Measurements from ENCODE around the gene TENM4.

TENM4 gene

GRCh38 chr11:79440571-79441460 is at the start of gene TENM4:
TENM4 (minus strand) TSS chr11:79441030; CDS start chr11:79069944, 371,086 bp downstream.
- no peak for DNase-seq (ENCODE audit: low read depth in 2 of 2)

GRCh38 chr11:79488286-79488685 is 47.5 kb upstream of the TENM4 start:
- no peak for DNase-seq (ENCODE audit: low read depth in 2 of 2)

GRCh38 chr11:79487412-79487811 is 46.6 kb upstream of the TENM4 start:
- no peak for DNase-seq (ENCODE audit: low read depth in 2 of 2)

GRCh38 chr11:79486242-79486984 is 45.6 kb upstream of the TENM4 start:
- no peak for DNase-seq (ENCODE audit: low read depth in 2 of 2)

- DNase-seq (ENCODE audit: low read depth in 2 of 2): no peak
These were observed 44.9 kb upstream of the TENM4 start for GRCh38 chr11:79485694-79486093.

- DNase-seq (ENCODE audit: low read depth in 2 of 2): no peak
These were observed 44.0 kb upstream of the TENM4 start for GRCh38 chr11:79484872-79485271.

- DNase-seq (ENCODE audit: low read depth in 2 of 2): no peak
These were observed 42.0 kb upstream of the TENM4 start for GRCh38 chr11:79482800-79483199.

GRCh38 chr11:79481795-79482194 is 41.0 kb upstream of the TENM4 start:
- no peak for DNase-seq (ENCODE audit: low read depth in 2 of 2)

GRCh38 chr11:79480864-79481263 is 40.0 kb upstream of the TENM4 start:
- no peak for DNase-seq (ENCODE audit: low read depth in 2 of 2)

GRCh38 chr11:79472819-79473529 is 32.1 kb upstream of the TENM4 start:
- DNase-seq (ENCODE audit: low read depth in 2 of 2): no peak

GRCh38 chr11:79471071-79471844 is 30.4 kb upstream of the TENM4 start:
- no peak for DNase-seq (ENCODE audit: low read depth in 2 of 2)

GRCh38 chr11:79470161-79470560 is 29.3 kb upstream of the TENM4 start:
- no peak for DNase-seq (ENCODE audit: low read depth in 2 of 2)

GRCh38 chr11:79467761-79468160 is 26.9 kb upstream of the TENM4 start:
- DNase-seq (ENCODE audit: low read depth in 2 of 2): no peak

- no peak for DNase-seq (ENCODE audit: low read depth in 2 of 2)
These were observed 25.6 kb upstream of the TENM4 start for GRCh38 chr11:79466411-79466810.

GRCh38 chr11:79465160-79465559 is 24.3 kb upstream of the TENM4 start:
- DNase-seq (ENCODE audit: low read depth in 2 of 2): no peak

GRCh38 chr11:79461666-79462645 is 21.1 kb upstream of the TENM4 start:
- no peak for DNase-seq (ENCODE audit: low read depth in 2 of 2)

GRCh38 chr11:79461144-79461543 is 20.3 kb upstream of the TENM4 start:
- no peak for DNase-seq (ENCODE audit: low read depth in 2 of 2)

- no peak for DNase-seq (ENCODE audit: low read depth in 2 of 2)
These were observed 17.9 kb upstream of the TENM4 start for GRCh38 chr11:79458709-79459108.

- DNase-seq (ENCODE audit: low read depth in 2 of 2): no peak
These were observed 15.7 kb upstream of the TENM4 start for GRCh38 chr11:79456501-79456900.

GRCh38 chr11:79453617-79454016 is 12.8 kb upstream of the TENM4 start:
- no peak for DNase-seq (ENCODE audit: low read depth in 2 of 2)

Data from activated CD8-positive, alpha-beta memory T cell treated with anti-CD3 and anti-CD28 coated beads for 4 hours (primary cell).